ENCODE data around the gene ALKBH3. TPM values are rescaled to one million over a fixed set of nuclear protein-coding genes. Genes with fewer than 3 reads are reported as not detected.

The ALKBH3 gene
- total RNA-seq, 1 donor from 2014 or later: 18.1 TPM

GRCh38 chr11:43879789-43880639 lies 617 bp upstream of the ALKBH3 start:
- Histone ChIP-seq H3K9me3 (replicated peaks) (no peaks in the 10 kb centered on the region), H3K27ac (replicated peaks) (peak overlapping the region; percentile 83), H3K4me1 (peaks cover 25% of the 10 kb centered on the region), H3K36me3 (peaks cover 27% of the 10 kb centered on the region), H3K4me3 (peak overlapping the region; percentile 98), H3K27me3 (ENCODE audit: low read depth) (peaks cover 29% of the 10 kb centered on the region)
- no peak for DNase-seq
- no peak for TF ChIP-seq CTCF (IDR thresholded peaks at IDR 0.05; ENCODE audit: borderline replicate concordance)
- intact Hi-C loops (cut with micrococcal nuclease): no loop called here

GRCh38 chr11:43892851-43893250 lies 12.2 kb downstream of the ALKBH3 start:
- H3K4me1 ChIP-seq: no peaks in the 10 kb centered on the region
- no peak overlapping the region for H3K27ac ChIP-seq (replicated peaks)
- no peak overlapping the region for H3K4me3 ChIP-seq
- H3K36me3 ChIP-seq: peaks cover 87% of the 10 kb centered on the region
- no peak for DNase-seq
- no peaks in the 10 kb centered on the region for H3K9me3 ChIP-seq (replicated peaks)
- no peaks in the 10 kb centered on the region for H3K27me3 ChIP-seq (ENCODE audit: low read depth)
- intact Hi-C loops (cut with micrococcal nuclease): no loop called here
- TF ChIP-seq CTCF (IDR thresholded peaks at IDR 0.05; ENCODE audit: borderline replicate concordance): no peak

GRCh38 chr11:43894546-43894945 lies 13.9 kb downstream of the ALKBH3 start:
- TF ChIP-seq CTCF (IDR thresholded peaks at IDR 0.05; ENCODE audit: borderline replicate concordance): no peak
- Histone ChIP-seq H3K36me3 (peaks cover 93% of the 10 kb centered on the region), H3K4me1 (no peaks in the 10 kb centered on the region), H3K27ac (replicated peaks) (no peak overlapping the region), H3K27me3 (ENCODE audit: low read depth) (no peaks in the 10 kb centered on the region), H3K9me3 (replicated peaks) (no peaks in the 10 kb centered on the region), H3K4me3 (no peak overlapping the region)
- intact Hi-C loops (cut with micrococcal nuclease): no loop called here
- no peak for DNase-seq

GRCh38 chr11:43895601-43896000 lies 15.0 kb downstream of the ALKBH3 start:
- Histone ChIP-seq H3K4me1 (no peaks in the 10 kb centered on the region), H3K36me3 (peaks cover 85% of the 10 kb centered on the region), H3K4me3 (no peak overlapping the region), H3K27ac (replicated peaks) (no peak overlapping the region), H3K27me3 (ENCODE audit: low read depth) (no peaks in the 10 kb centered on the region), H3K9me3 (replicated peaks) (no peaks in the 10 kb centered on the region)
- intact Hi-C loops (cut with micrococcal nuclease): no loop called here
- TF ChIP-seq CTCF (IDR thresholded peaks at IDR 0.05; ENCODE audit: borderline replicate concordance): no peak
- no peak for DNase-seq

GRCh38 chr11:43898574-43898973 lies 17.9 kb downstream of the ALKBH3 start:
- no peak for TF ChIP-seq CTCF (IDR thresholded peaks at IDR 0.05; ENCODE audit: borderline replicate concordance)
- intact Hi-C loops (cut with micrococcal nuclease): no loop called here

More at GRCh38 chr11:43898574-43898973, 17.9 kb downstream of the ALKBH3 start:
- Histone ChIP-seq H3K9me3 (replicated peaks) (no peaks in the 10 kb centered on the region), H3K27ac (replicated peaks) (no peak overlapping the region), H3K36me3 (peaks cover 82% of the 10 kb centered on the region), H3K4me1 (no peaks in the 10 kb centered on the region), H3K4me3 (no peak overlapping the region), H3K27me3 (ENCODE audit: low read depth) (no peaks in the 10 kb centered on the region)
- DNase-seq: no peak

Measured in left ventricle myocardium inferior (tissue), 1 donor.